OCI-LY1 (cell line): ENCODE data around the gene ABCC4.

Experiments
- CTCF ChIP-seq: fragments of 200-600 bp; sonication (generic), shearing (Covaris generic); IDR thresholded peaks from 2 replicates; pipeline ENCODE4 v1.5.1; 2017; ENCODE audit warnings: mild to moderate bottlenecking, antibody characterized with exemption, low read length, moderate library complexity, mixed read lengths
- EZH2 ChIP-seq: fragments of 200-600 bp; sonication (generic), shearing (Covaris generic); IDR thresholded peaks from 2 replicates; pipeline ENCODE4 v1.8.0; 2017; ENCODE audit warnings: borderline replicate concordance, mixed run types, mild to moderate bottlenecking, antibody characterized with exemption, low read length, moderate library complexity, mixed read lengths

GRCh38 chr13:95243207-95243606 lies 58.0 kb downstream of the ABCC4 start:
- TF ChIP-seq CTCF (no peak), EZH2 (no peak)
